Fibroblast of pulmonary artery (primary cell): ENCODE data around the gene KIF25.

ENCODE experiments used
- DNase-seq: peaks from one replicate; pipeline ENCODE4 v3.0.0-alpha.2; 2010; ENCODE audit warnings: low read depth
- H3K4me3 ChIP-seq: replicated peaks from 2 replicates; pipeline ENCODE4 v1.5.1; 2011; ENCODE audit warnings: low read depth, mild to moderate bottlenecking, control low read depth, low read length, moderate library complexity
- TF ChIP-seq, protein P1 (sequence below): IDR thresholded peaks from 2 replicates; pipeline ENCODE4 v1.5.1; 2011; ENCODE audit warnings: mild to moderate bottlenecking, control low read depth, low read length, inconsistent platforms; ENCODE audit errors: missing control alignments

KIF25 gene

GRCh38 chr6:168016721-168017525 is 19.5 kb downstream of the KIF25 start:
- DNase-seq: no peak
- TF ChIP-seq, protein P1, sequence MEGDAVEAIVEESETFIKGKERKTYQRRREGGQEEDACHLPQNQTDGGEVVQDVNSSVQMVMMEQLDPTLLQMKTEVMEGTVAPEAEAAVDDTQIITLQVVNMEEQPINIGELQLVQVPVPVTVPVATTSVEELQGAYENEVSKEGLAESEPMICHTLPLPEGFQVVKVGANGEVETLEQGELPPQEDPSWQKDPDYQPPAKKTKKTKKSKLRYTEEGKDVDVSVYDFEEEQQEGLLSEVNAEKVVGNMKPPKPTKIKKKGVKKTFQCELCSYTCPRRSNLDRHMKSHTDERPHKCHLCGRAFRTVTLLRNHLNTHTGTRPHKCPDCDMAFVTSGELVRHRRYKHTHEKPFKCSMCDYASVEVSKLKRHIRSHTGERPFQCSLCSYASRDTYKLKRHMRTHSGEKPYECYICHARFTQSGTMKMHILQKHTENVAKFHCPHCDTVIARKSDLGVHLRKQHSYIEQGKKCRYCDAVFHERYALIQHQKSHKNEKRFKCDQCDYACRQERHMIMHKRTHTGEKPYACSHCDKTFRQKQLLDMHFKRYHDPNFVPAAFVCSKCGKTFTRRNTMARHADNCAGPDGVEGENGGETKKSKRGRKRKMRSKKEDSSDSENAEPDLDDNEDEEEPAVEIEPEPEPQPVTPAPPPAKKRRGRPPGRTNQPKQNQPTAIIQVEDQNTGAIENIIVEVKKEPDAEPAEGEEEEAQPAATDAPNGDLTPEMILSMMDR: no peak
- H3K4me3 ChIP-seq: no peak overlapping the region

GRCh38 chr6:168017629-168018028 is 20.2 kb downstream of the KIF25 start:
- no peak overlapping the region for H3K4me3 ChIP-seq
- DNase-seq: no peak
- TF ChIP-seq, protein P1: no peak

DNA sequence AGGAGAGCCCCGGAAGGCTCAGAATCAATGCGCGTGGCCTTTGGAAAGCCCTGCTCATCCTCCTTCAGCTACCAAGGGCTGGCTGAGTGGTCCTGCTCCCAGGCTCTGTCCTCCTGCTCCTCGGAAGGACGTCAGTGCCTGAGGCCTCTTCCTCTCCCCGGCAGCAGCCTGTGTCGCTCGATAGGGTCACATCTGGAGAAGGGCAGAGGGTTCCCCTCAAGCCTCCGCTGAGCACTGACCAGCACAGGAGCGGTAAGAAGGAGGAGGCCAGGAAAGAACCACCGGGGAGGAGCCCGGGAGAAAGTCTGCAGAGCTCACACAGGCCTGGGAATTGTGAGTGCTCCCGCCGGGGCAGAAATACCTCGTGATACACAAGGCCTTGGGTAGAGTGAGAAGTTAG is 21.2 kb downstream of the KIF25 start:
- TF ChIP-seq, protein P1: no peak
- H3K4me3 ChIP-seq: no peak overlapping the region
- DNase-seq: no peak

DNA sequence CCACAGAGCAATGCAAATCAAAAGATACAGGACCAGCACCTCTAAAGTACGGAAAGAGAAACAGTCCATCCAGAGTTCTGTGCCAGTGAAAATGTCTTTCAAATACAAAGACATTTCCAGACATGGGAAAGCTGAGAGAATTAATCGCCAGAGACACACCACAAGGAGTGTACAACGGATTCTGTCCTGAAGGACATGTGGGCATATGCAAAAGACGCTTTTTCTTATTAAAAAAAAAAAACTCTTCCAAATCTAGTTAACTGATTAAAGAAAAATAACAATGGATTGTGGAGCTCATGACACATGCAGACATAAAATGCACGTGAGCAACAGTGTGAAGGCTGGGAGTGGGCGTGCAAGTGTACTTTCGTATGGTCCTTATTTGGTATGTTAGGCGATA is 22.8 kb downstream of the KIF25 start:
- TF ChIP-seq, protein P1: no peak
- DNase-seq: no peak
- no peak overlapping the region for H3K4me3 ChIP-seq

DNA sequence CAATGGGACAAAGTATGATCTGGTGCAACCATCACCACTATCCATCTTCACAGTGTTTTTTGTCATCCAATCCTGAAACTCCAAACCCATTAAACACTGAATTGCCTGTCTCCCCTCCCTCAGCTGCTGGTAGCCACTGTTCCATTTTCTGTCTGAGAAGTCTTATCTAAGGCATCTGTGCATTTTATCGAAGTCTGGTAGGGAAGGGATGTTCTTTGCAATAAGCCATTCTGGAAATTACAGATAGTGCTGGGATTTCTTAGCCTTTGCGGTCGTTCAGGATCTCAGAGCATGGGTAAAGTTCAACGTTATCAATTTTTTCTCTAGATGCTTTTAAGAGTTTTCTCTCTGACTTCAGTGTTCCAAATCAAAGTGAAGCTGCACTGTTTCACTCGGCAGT is 24.1 kb downstream of the KIF25 start:
- no peak for DNase-seq
- TF ChIP-seq, protein P1: no peak
- no peak overlapping the region for H3K4me3 ChIP-seq

GRCh38 chr6:168022488-168023321 is 25.2 kb downstream of the KIF25 start:
- TF ChIP-seq, protein P1: no peak
- no peak for DNase-seq
- no peak overlapping the region for H3K4me3 ChIP-seq
